Left ventricle myocardium inferior (tissue), 1 donor: Measurements from ENCODE around the gene FKTN. TPM values are rescaled to one million over a fixed set of nuclear protein-coding genes. Genes with fewer than 3 reads are reported as not detected.

Source experiments
- DNase-seq: peaks from one replicate; pipeline ENCODE4 v3.0.0-alpha.2; 2020
- H3K27ac ChIP-seq: fragments of 200-600 bp; replicated peaks from 2 replicates; pipeline ENCODE4 v1.8.0; 2021
- H3K27me3 ChIP-seq: fragments of 200-600 bp; 2 replicates; pipeline ENCODE4 v1.8.0; 2021; ENCODE audit warnings: low read depth
- H3K36me3 ChIP-seq: fragments of 200-600 bp; 2 replicates; pipeline ENCODE4 v1.8.0; 2021
- H3K4me1 ChIP-seq: fragments of 200-600 bp; 2 replicates; pipeline ENCODE4 v1.8.0; 2021
- H3K4me3 ChIP-seq: fragments of 200-600 bp; 2 replicates; pipeline ENCODE4 v1.8.0; 2021; ENCODE audit warnings: mild to moderate bottlenecking, moderate library complexity
- H3K9me3 ChIP-seq: fragments of 200-600 bp; replicated peaks from 2 replicates; pipeline ENCODE4 v1.8.0; 2021
- CTCF ChIP-seq: fragments of 200-600 bp; IDR thresholded peaks from 2 replicates; pipeline ENCODE4 v1.8.0; 2021; ENCODE audit warnings: antibody characterized with exemption, mild to moderate bottlenecking, borderline replicate concordance
- intact Hi-C: fragments of 100-400 bp; cut with micrococcal nuclease; formaldehyde crosslinking; loops from one replicate; pipeline ENCODE4 v1.11.0; 2022
- total RNA-seq: library from RNA; stranded (reverse); fragmentation: NEBNext Ultra II Directional; extraction: Animal tissue kit (Norgen Biotek cat#: 25700); gene quantifications from one replicate; pipeline ENCODE4 v1.2.1, GENCODE V29; 2021
- donor health status: DM: no; HTN: yes; CAD: no; lungs with severe emphysema.

FKTN gene
- total RNA-seq, 1 donor from 2014 or later = 9.7 TPM

- no peak overlapping the region for H3K4me3 ChIP-seq
- intact Hi-C loops = no loop called here
- no peak for DNase-seq
- peaks cover 20% of the 10 kb centered on the region for H3K9me3 ChIP-seq
- H3K36me3 ChIP-seq = peaks cover 54% of the 10 kb centered on the region
- no peaks in the 10 kb centered on the region for H3K27me3 ChIP-seq
- H3K4me1 ChIP-seq = no peaks in the 10 kb centered on the region
- TF ChIP-seq CTCF = no peak
- no peak overlapping the region for H3K27ac ChIP-seq
Measured at GRCh38 chr9:105639936-105640335, 82.0 kb downstream of the FKTN start.

- Histone ChIP-seq H3K27me3 (no peaks in the 10 kb centered on the region), H3K4me3 (no peak overlapping the region), H3K4me1 (no peaks in the 10 kb centered on the region), H3K36me3 (peaks cover 37% of the 10 kb centered on the region), H3K27ac (no peak overlapping the region), H3K9me3 (peaks cover 20% of the 10 kb centered on the region)
- TF ChIP-seq CTCF = no peak
- DNase-seq = no peak
- intact Hi-C loops = no loop called here
Measured at GRCh38 chr9:105643795-105644194, 85.9 kb downstream of the FKTN start.

- intact Hi-C loops = no loop called here
- Histone ChIP-seq H3K27ac (no peak overlapping the region), H3K9me3 (peaks cover 8% of the 10 kb centered on the region), H3K4me3 (no peak overlapping the region), H3K36me3 (peaks cover 5% of the 10 kb centered on the region), H3K4me1 (no peaks in the 10 kb centered on the region), H3K27me3 (no peaks in the 10 kb centered on the region)
- DNase-seq = no peak
- no peak for TF ChIP-seq CTCF
Measured at GRCh38 chr9:105646879-105647594, 89.1 kb downstream of the FKTN start.

- Histone ChIP-seq H3K27me3 (no peaks in the 10 kb centered on the region), H3K9me3 (peaks cover under 1% of the 10 kb centered on the region), H3K36me3 (no peaks in the 10 kb centered on the region), H3K27ac (no peak overlapping the region), H3K4me1 (no peaks in the 10 kb centered on the region), H3K4me3 (no peak overlapping the region)
- DNase-seq = no peak
- TF ChIP-seq CTCF = no peak
- intact Hi-C loops = no loop called here
Measured at GRCh38 chr9:105647595-105648349, 89.8 kb downstream of the FKTN start.

- no peak for TF ChIP-seq CTCF
- peaks cover 12% of the 10 kb centered on the region for H3K27me3 ChIP-seq
- DNase-seq = no peak
- no peak overlapping the region for H3K27ac ChIP-seq
- H3K4me3 ChIP-seq = no peak overlapping the region
- H3K36me3 ChIP-seq = no peaks in the 10 kb centered on the region
- intact Hi-C loops = no loop called here
- no peaks in the 10 kb centered on the region for H3K9me3 ChIP-seq
- peaks cover 10% of the 10 kb centered on the region for H3K4me1 ChIP-seq
Measured at GRCh38 chr9:105651806-105652205, 93.9 kb downstream of the FKTN start.
